Activated gamma-delta T cell treated with Interleukin-2 at 50 U/mL for 16 hours (primary cell): ENCODE results near the gene APMAP.

Experiments
- DNase-seq: peaks from one replicate; pipeline ENCODE4 v3.0.0-alpha.2; 2020

APMAP gene

GRCh38 chr20:24964506-24964840 lies 28.1 kb downstream of the APMAP start:
- no peak for DNase-seq

- no peak for DNase-seq
Observed at GRCh38 chr20:24963672-24964505, 28.7 kb downstream of the APMAP start.

GRCh38 chr20:24962510-24962909 lies 30.0 kb downstream of the APMAP start:
- no peak for DNase-seq

- no peak for DNase-seq
Observed at GRCh38 chr20:24962182-24962492, 30.4 kb downstream of the APMAP start.

- no peak for DNase-seq
Observed at GRCh38 chr20:24961384-24962181, 31.0 kb downstream of the APMAP start.

- DNase-seq = no peak
Observed at GRCh38 chr20:24960861-24961260, 31.7 kb downstream of the APMAP start.

- no peak for DNase-seq
Observed at GRCh38 chr20:24960302-24960801, 32.2 kb downstream of the APMAP start.

- no peak for DNase-seq
Observed at GRCh38 chr20:24959591-24960301, 32.8 kb downstream of the APMAP start.

GRCh38 chr20:24958506-24959385 lies 33.8 kb downstream of the APMAP start:
- DNase-seq = no peak

- no peak for DNase-seq
Observed at GRCh38 chr20:24957326-24958016, 35.1 kb downstream of the APMAP start.

- DNase-seq = no peak
Observed at GRCh38 chr20:24956001-24956841, 36.3 kb downstream of the APMAP start.

- no peak for DNase-seq
Observed at GRCh38 chr20:24955045-24955444, 37.5 kb downstream of the APMAP start.

- DNase-seq = no peak
Observed at GRCh38 chr20:24954566-24954965, 38.0 kb downstream of the APMAP start.

GRCh38 chr20:24954151-24954550 lies 38.4 kb downstream of the APMAP start:
- DNase-seq = no peak

- no peak for DNase-seq
Observed at GRCh38 chr20:24953621-24954133, 38.9 kb downstream of the APMAP start.

GRCh38 chr20:24953209-24953575 lies 39.4 kb downstream of the APMAP start:
- DNase-seq = no peak

GRCh38 chr20:24952376-24953208 lies 40.0 kb downstream of the APMAP start:
- no peak for DNase-seq

- no peak for DNase-seq
Observed at GRCh38 chr20:24951536-24952083, 40.9 kb downstream of the APMAP start.

- no peak for DNase-seq
Observed at GRCh38 chr20:24950836-24951525, 41.6 kb downstream of the APMAP start.
